Neutrophil (primary cell): ENCODE data around the gene SOWAHA.

Experiments used
- H3K27ac ChIP-seq: fragments of 200-600 bp; sonication (generic); 2 replicates; pipeline ENCODE4 v1.5.1; 2016; ENCODE audit warnings: mild to moderate bottlenecking, moderate library complexity
- H3K27me3 ChIP-seq: fragments of 200-600 bp; sonication (generic); 2 replicates; pipeline ENCODE4 v1.6.0; 2016; ENCODE audit warnings: mild to moderate bottlenecking
- H3K36me3 ChIP-seq: fragments of 200-600 bp; sonication (generic); 2 replicates; pipeline ENCODE4 v1.5.1; 2017
- H3K4me1 ChIP-seq, 2 experiments: fragments of 200-600 bp in 1 of 2; sonication (generic) in 1 of 2; 1 replicate in 1 of 2; 2 replicates in 1 of 2; pipeline versions ENCODE4 v1.5.1 to v1.6.1; 2013 to 2016; ENCODE audit warnings: low read depth in 1 of 2, low read length in 1 of 2, mild to moderate bottlenecking in 1 of 2, moderate library complexity in 1 of 2; ENCODE audit not compliant: control insufficient read depth in 1 of 2, insufficient read depth in 1 of 2
- H3K4me3 ChIP-seq, 2 experiments: fragments of 200-600 bp in 1 of 2; sonication (generic) in 1 of 2; 1 replicate in 1 of 2; 2 replicates in 1 of 2; pipeline ENCODE4 v1.5.1; 2013 to 2016; ENCODE audit warnings: low read depth in 1 of 2, low read length in 1 of 2, mild to moderate bottlenecking in 1 of 2, moderate library complexity in 1 of 2
- H3K9me3 ChIP-seq: fragments of 200-600 bp; sonication (generic); 2 replicates; pipeline ENCODE4 v1.5.1; 2016
- CTCF ChIP-seq: fragments of 200-600 bp; sonication (generic); IDR thresholded peaks from 2 replicates; pipeline ENCODE4 v1.5.1; 2016; ENCODE audit warnings: antibody characterized with exemption

The SOWAHA gene

GRCh38 chr5:132826424-132827082, 13.5 kb downstream of the SOWAHA start:
- H3K9me3 ChIP-seq, result no peaks in the 10 kb centered on the region
- H3K27ac ChIP-seq, result no peak overlapping the region
- TF ChIP-seq CTCF, result no peak
- no peak overlapping the region for H3K4me3 ChIP-seq
- H3K27me3 ChIP-seq, result peaks cover 100% of the 10 kb centered on the region
- peaks cover 2 to 21% of the 10 kb centered on the region in 2 experiments for H3K4me1 ChIP-seq
- H3K36me3 ChIP-seq, result no peaks in the 10 kb centered on the region

DNA sequence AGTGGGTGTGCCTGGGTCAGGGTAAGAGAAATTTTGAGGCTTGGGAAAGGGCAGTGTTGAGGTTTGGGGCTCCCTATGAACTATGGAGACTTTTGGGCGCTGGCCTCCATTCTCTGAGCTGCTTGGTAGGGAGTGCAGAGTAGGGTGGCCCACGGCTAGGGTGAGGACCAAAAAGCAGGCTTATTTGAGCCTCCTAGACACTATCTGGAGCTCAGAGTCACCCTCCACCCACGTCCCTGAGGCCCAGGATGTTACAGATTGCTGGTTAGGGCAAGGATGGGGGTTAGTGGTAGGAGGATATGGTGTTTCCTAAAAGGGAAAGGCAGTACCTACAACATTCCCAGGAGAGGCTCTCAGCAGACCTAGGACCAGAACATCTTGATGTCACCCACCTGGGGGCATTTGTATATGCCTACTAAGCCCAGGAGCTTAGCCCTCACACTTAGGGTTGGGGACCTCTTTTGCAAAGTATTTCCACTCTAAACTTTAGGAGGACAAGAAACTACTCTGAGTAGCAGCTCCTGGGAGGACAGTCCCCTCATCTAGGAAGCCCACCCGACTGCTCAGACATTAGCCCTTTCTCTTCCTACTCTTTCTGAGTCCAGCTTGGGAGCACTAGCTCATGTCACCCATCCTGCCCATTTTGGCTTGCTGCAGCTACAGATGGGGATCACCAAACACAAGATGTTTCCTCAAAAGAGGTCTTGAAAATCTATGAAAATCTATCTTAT, 15.0 kb downstream of the SOWAHA start:
- Histone ChIP-seq H3K9me3 (no peaks in the 10 kb centered on the region), H3K4me3 (no peak overlapping the region), H3K36me3 (no peaks in the 10 kb centered on the region), H3K27ac (no peak overlapping the region), H3K4me1 (peaks cover 2 to 21% of the 10 kb centered on the region in 2 experiments), H3K27me3 (peaks cover 100% of the 10 kb centered on the region)
- TF ChIP-seq CTCF, result no peak

- Histone ChIP-seq H3K4me3 (no peak overlapping the region), H3K27me3 (peaks cover 100% of the 10 kb centered on the region), H3K4me1 (peaks cover 2 to 21% of the 10 kb centered on the region in 2 experiments), H3K36me3 (no peaks in the 10 kb centered on the region), H3K9me3 (no peaks in the 10 kb centered on the region), H3K27ac (no peak overlapping the region)
- no peak for TF ChIP-seq CTCF
These were observed 15.9 kb downstream of the SOWAHA start for GRCh38 chr5:132828846-132829494.

DNA sequence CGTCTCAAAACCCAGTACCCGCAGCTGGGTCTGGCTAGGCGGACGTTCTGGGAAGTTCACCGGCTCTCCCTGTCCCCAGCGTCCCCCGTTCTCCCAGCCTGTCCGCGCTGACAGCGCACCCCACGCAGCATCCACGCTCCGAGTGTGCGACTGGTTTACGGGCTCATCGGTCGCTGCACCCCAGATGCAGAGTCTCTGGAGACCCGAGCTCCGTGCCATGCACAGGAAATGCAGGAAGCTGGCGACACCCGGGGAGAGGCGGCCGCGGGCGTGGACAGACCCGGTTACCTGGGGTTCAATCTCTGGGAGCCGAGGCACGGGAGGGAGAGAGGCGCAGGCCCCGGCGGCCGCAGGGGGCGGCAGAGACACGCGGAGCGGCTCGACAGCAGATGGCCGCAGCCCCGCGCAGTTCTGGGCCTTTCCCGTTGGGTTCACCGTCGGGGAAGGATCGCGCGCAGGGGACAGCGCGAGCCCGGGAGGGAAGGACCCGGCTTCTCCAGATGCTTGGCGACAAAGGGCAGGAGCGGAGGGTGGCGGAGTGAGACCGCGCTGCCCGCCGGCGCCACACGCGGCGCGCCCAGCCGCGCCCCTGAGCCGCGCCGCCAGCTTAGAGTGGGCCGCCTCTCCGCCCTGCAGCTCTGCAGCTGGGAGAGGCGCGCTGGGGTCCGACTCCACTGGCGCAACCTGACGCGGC, 16.8 kb downstream of the SOWAHA start:
- H3K4me1 ChIP-seq, result peaks cover 2 to 21% of the 10 kb centered on the region in 2 experiments
- TF ChIP-seq CTCF, result peak; percentile 18
- peaks cover 98% of the 10 kb centered on the region for H3K27me3 ChIP-seq
- no peak overlapping the region for H3K27ac ChIP-seq
- no peaks in the 10 kb centered on the region for H3K9me3 ChIP-seq
- H3K36me3 ChIP-seq, result no peaks in the 10 kb centered on the region
- peak overlapping the region; percentile 32 to 51 for H3K4me3 ChIP-seq

GRCh38 chr5:132830436-132831094, 17.5 kb downstream of the SOWAHA start, which contains the start of gene SHROOM1:
SHROOM1 (minus strand) TSS chr5:132830647; CDS start chr5:132826140, 4,507 bp downstream.
- peaks cover 2 to 15% of the 10 kb centered on the region in 2 experiments for H3K4me1 ChIP-seq
- no peak within 1 kb of the TSS for H3K27ac ChIP-seq
- no peaks in the 10 kb centered on the region for H3K36me3 ChIP-seq
- no peaks in the 10 kb centered on the region for H3K9me3 ChIP-seq
- peak within 1 kb of the TSS; percentile 32 to 51 for H3K4me3 ChIP-seq
- peaks cover 97% of the 10 kb centered on the region for H3K27me3 ChIP-seq
- no peak for TF ChIP-seq CTCF
